Fibroblast of peridontal ligament (primary cell): ENCODE results near the gene ABLIM3.
"Not testable (repeated sequence)": the region's sequence is repeated elsewhere in the genome, so short reads cannot be mapped to it uniquely, and the experiment has no call there.

Experiments used
- DNase-seq: peaks from one replicate; pipeline ENCODE4 v3.0.0-alpha.2; 2010; ENCODE audit errors: extremely low read depth

Gene ABLIM3

GRCh38 chr5:149257889-149258705 is 116.8 kb downstream of the ABLIM3 start:
- peak; percentile 51 for DNase-seq

GRCh38 chr5:149260761-149261160 is 119.5 kb downstream of the ABLIM3 start:
- no peak for DNase-seq

DNA sequence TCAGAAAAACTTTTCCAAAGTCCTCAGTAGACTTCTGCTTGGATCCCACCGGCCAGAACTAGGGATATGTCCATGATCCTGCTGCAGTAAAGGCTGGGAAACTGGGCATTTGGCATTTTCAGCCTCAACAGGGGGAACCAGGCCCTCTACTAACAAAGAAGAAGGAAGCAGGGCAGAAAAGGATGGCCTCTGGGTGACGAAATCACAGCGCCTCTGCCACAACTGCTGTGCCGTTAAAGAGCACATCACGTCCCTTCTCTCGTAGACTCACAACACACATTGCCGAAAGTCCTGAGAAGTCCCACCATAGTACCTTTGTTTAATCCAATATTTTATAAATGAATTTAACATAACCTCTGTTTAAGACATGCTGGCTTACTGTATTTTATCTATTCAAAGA is 120.0 kb downstream of the ABLIM3 start:
- DNase-seq, result no peak

- DNase-seq, result no peak
Measured at GRCh38 chr5:149262315-149262714, 121.0 kb downstream of the ABLIM3 start.

DNA sequence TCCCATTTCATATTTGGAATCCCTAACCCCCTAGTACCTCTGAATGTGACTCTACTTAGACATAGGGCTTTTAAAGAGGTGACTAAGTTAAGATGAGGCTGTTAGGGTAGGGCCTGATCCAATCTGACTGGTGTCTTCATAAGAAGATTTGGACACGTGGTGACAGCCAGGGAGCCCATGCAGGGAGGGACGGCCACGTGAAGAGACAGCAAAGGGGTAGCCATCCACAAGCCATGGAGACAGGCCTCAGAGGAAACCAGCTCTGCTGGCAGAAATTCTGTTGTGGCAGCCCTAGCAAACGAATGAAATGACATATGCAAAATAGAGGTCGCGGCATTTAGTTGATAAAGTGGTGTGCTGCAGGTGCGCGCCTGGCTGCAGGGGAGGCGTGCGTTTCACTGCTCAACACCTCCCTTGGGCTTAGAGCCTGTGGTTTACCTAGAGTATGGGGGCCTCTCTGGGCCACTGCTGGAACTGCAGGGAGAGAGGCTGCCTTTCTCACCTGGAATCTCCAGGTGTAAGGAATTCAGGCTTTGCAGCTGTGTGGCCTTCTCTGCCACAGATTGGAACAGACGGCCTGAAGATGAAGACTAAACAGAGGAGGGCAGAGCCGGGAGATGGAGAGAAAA is 123.3 kb downstream of the ABLIM3 start:
- DNase-seq, result no peak

- DNase-seq, result no peak
Measured at GRCh38 chr5:149265068-149265465, 123.8 kb downstream of the ABLIM3 start.

- DNase-seq, result peak; percentile 62
Measured at GRCh38 chr5:149265597-149265996, 124.3 kb downstream of the ABLIM3 start.

DNA sequence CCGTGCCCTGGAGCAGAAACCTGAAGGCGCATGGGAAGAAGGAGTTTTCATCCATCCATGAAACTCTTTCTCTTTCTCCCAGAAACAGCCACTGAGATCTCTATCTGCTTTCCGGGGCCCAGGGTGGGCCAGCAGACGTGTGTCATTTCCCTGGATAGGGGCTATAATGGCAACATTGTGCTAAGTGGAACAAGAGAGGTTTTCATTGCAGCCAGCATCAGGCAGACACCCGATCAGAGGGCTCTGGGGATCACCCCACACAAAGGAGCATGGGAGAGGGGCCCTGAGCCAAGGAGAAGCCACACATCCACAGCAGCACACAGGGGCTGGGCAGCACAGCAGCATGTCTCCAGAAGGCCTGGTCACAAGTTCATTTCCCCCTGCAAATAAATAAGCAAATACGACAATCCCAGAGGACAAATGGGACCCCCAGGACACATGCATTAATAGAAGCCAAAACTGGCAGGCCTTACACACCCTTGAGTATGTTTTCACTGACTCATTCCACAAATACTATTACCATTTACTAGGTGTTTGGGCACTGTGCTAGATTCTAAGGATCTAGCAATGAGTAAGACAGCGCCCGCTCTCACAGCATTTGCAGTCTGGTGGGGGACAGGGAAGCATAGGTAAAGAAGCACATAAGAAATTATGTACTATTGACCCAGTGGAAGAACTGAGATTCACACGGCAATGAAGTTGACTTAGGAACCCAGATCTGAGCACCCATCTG is 126.1 kb downstream of the ABLIM3 start:
- no peak for DNase-seq

- DNase-seq, result peak; percentile 74
Measured at GRCh38 chr5:149268928-149269557, 127.8 kb downstream of the ABLIM3 start.

GRCh38 chr5:149271195-149271715 is 130.0 kb downstream of the ABLIM3 start:
- DNase-seq, result no peak

GRCh38 chr5:149271716-149272563 is 130.6 kb downstream of the ABLIM3 start, which contains the start of gene AFAP1L1:
TSS of gene AFAP1L1 (plus strand) at chr5:149271859. CDS start at chr5:149271969, 110 bp downstream.
- DNase-seq, result peak; percentile 33

DNA sequence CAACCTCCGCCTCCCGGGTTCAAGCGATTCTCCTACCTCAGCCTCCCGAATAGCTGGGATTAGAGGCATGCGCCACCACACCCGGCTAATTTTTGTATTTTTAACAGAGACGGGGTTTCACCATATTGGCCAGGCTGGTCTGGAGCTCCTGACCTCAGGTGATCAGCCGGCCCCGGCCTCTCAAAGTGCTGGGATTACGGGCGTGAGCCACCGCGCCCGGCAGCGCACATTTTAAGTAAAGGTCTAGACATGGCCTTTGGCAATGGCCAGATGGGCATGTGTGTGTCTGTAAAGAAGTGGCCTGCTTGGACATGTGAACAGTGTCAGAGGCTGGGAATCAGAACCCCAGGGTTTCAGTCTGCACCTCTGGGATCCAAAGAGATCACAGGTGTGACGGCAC is 131.5 kb downstream of the ABLIM3 start:
- DNase-seq, result not testable (repeated sequence)

- DNase-seq, result no peak
Measured at GRCh38 chr5:149273237-149273636, 131.9 kb downstream of the ABLIM3 start.

DNA sequence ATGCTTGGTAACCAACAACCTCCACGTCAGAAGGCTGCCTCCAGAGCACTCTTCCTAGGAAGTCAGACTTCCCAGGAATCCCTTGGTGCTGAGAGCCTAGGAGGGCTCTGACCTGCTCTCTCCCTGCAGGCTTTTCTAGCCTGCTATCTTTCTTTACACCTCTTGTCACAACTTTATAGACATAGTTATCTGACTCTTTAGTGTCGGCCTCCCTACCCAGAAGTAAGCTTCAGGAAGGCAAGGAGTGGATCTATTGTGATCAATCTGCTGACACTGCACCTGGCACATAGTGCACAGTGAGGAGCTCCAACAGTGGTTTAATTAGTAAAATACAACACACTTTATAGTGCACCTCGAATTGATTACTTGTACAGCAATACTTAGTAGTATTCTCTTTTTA is 132.7 kb downstream of the ABLIM3 start:
- no peak for DNase-seq

DNA sequence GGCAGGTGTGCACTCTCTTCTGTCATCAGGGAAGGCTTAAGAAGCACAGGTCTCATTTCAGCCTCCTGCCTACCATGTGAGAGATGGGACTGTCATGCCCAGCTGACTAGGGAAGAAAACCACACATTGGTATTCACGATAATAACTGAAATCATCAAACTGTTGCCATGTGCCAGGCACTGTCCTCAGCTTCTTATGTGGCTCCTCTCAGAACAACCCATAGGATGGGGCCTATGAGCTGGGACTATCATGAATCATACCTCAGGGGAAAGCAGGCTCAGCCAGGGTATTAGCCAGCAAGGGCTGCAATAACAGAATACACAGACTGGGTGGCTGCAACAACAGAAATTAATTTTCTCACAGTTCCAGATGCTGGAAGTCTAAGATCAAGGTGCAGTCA is 133.6 kb downstream of the ABLIM3 start:
- peak; percentile 18 for DNase-seq

DNA sequence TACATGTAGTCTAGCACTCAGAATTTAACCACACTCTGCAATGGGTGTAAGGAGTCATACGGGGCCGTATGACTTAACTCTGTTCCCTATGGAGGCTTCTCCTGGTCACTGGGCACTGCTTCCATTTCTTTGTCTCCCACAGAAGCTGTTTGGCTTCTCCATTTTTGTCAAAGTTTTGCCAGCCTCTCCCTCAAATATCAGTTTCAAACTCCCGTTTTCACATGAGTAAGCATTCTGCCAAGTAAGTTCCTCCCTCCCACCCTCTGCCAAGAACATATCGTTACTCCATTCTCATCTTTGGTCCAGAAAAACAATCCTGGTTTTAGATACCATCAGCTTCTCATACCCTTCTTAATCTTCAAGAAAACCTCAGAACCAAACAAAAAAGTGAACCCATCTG is 136.5 kb downstream of the ABLIM3 start:
- DNase-seq, result peak; percentile 56

- DNase-seq, result no peak
Measured at GRCh38 chr5:149278451-149279210, 137.3 kb downstream of the ABLIM3 start.

DNA sequence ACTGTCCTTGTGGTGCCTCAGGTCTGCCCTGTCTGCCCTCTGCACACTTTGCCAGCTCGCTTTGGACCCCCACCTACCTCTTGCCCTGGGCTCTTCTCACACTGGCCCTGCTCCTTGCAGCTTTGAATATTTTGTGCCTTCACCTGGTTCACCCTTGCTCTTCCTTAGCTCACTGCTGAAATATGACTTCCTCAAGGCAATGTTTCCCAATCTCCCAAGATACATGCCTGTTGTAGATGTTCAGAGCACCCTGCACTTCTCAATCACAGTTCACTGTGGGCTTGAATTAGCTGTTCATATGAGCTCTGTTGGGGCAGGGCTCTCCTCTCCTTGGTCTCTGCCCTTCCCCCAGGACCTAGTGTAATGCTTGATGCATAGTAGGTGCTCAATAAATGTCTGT is 138.4 kb downstream of the ABLIM3 start:
- no peak for DNase-seq

DNA sequence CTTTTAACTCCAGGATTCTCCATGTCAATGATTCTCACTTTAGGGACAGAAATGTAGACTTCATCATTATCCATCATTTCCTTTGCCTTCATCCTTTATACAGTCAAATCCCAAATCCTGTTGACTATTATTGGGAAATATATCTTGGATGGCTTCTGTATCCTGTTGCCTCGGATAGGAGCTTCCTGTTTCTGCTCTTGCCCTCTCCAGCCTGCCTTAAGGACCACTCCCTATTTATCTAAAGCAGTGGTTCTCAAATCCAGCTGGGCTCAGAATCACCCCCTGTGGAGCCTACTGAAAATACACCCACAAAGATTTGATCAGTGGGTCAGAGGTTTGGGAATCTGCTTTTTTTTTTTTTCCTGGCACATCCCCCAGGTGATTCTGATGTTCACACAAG is 138.8 kb downstream of the ABLIM3 start:
- no peak for DNase-seq

- no peak for DNase-seq
Measured at GRCh38 chr5:149280802-149281201, 139.5 kb downstream of the ABLIM3 start.
